K562 (cell line): Measurements from ENCODE around the gene CFAP54. TPM values are rescaled to one million over a fixed set of nuclear protein-coding genes. Genes with fewer than 3 reads are reported as not detected.

Experiments
- ATAC-seq: fragments of 200-7000 bp; cut with Tn5 transposase; 3 replicates; pipeline ENCODE4 v1.9.1; 2020; ENCODE audit warnings: moderate library complexity
- BruUV-seq: library from RNA; stranded (reverse); fragments of 400-500 nt; replicated peaks from 2 replicates; lab custom pipeline; 2021; lab: Mats Ljungman, UMichigan
- CTCF ChIA-PET: fragments of 300-600 bp; formaldehyde crosslinking; extraction: SDS; loops from one replicate; lab custom pipeline; 2021; ENCODE audit warnings: low intra/inter-chr PET ratio; lab: Yijun Ruan, JAX
- POLR2A ChIA-PET: fragments of 300-600, 350-650 bp; sonication (Branson Sonifier 250); formaldehyde crosslinking; extraction: SDS; loops from one replicate; lab custom pipeline; 2021; ENCODE audit warnings: antibody characterized with exemption, inconsistent platforms; lab: Yijun Ruan, JAX
- DNase-seq, 4 experiments: peaks; one replicate each; pipeline versions ENCODE4 v3.0.0 to v3.0.0-alpha.2; 2011 to 2018; ENCODE audit warnings: low spot score in 3 of 4, mixed read lengths in 3 of 4; ENCODE audit errors: extremely low read depth in 1 of 4
- FAIRE-seq: peaks from 2 replicates; lab custom pipeline; 2011; peaks lifted over from hg19 to GRCh38; lab: Jason Lieb, UNC
- H2AFZ ChIP-seq: 2 replicates; pipeline ENCODE4 v1.6.0; 2011; ENCODE audit warnings: low read depth, low read length, control low read depth, inconsistent platforms
- H3K27ac ChIP-seq: fragments of 200-600 bp; 3 replicates; pipeline ENCODE4 v1.8.0; 2011; ENCODE audit warnings: low read depth, mild to moderate bottlenecking, control low read depth, inconsistent platforms, low read length, moderate library complexity, mixed read lengths; ENCODE audit errors: extremely low read depth
- H3K27me3 ChIP-seq, 2 experiments: fragments of 300-600 bp in 1 of 2; 2 replicates in 1 of 2; 3 replicates in 1 of 2; pipeline versions ENCODE4 v1.6.0 to v1.8.0; 2011; ENCODE audit warnings: inconsistent platforms in 2 of 2, low read length in 2 of 2, mild to moderate bottlenecking in 1 of 2, mixed read lengths in 1 of 2, moderate library complexity in 1 of 2; ENCODE audit not compliant: control insufficient read depth in 2 of 2, insufficient read depth in 2 of 2
- H3K36me3 ChIP-seq: fragments of 300-600 bp; 3 replicates; pipeline ENCODE4 v1.8.0; 2011; ENCODE audit warnings: mild to moderate bottlenecking, low read length, inconsistent platforms; ENCODE audit not compliant: control insufficient read depth, insufficient read depth
- H3K4me1 ChIP-seq, 2 experiments: fragments of 200-600 bp in 1 of 2; replicated peaks in 1 of 2; 2 replicates in 1 of 2; 3 replicates in 1 of 2; pipeline versions ENCODE4 v1.5.1 to v1.8.0; 2011; ENCODE audit warnings: inconsistent platforms in 2 of 2, low read length in 2 of 2, mild to moderate bottlenecking in 1 of 2, mixed read lengths in 1 of 2, moderate library complexity in 1 of 2; ENCODE audit not compliant: control insufficient read depth in 2 of 2, insufficient read depth in 2 of 2
- H3K4me2 ChIP-seq: 2 replicates; pipeline ENCODE4 v1.6.1; 2011; ENCODE audit warnings: low read length, control low read depth, inconsistent platforms, mixed read lengths; ENCODE audit not compliant: insufficient read depth
- H3K4me3 ChIP-seq: fragments of 200-600 bp; sonication (generic), shearing (Covaris generic); 2 replicates; pipeline ENCODE4 v1.5.1; 2016; ENCODE audit warnings: control low read depth, inconsistent platforms
- H3K79me2 ChIP-seq: fragments of 200-600 bp; 3 replicates; pipeline ENCODE4 v1.8.0; 2011; ENCODE audit warnings: low read length, inconsistent platforms; ENCODE audit not compliant: control insufficient read depth, insufficient read depth
- H3K9ac ChIP-seq, 2 experiments: 2 replicates each; pipeline versions ENCODE4 v1.6.0 to v1.6.1; 2011; ENCODE audit warnings: low read depth in 2 of 2, low read length in 2 of 2, control low read depth in 1 of 2, inconsistent platforms in 1 of 2, mild to moderate bottlenecking in 1 of 2, mixed read lengths in 1 of 2; ENCODE audit not compliant: insufficient read depth in 1 of 2
- H3K9me1 ChIP-seq: one replicate; pipeline ENCODE4 v1.6.0; 2011; ENCODE audit warnings: inconsistent platforms, mild to moderate bottlenecking, low read length, moderate library complexity; ENCODE audit not compliant: control insufficient read depth, insufficient read depth
- H3K9me3 ChIP-seq: replicated peaks from 2 replicates; pipeline ENCODE4 v1.5.1; 2011; ENCODE audit warnings: low read depth, low read length, inconsistent platforms; ENCODE audit not compliant: control insufficient read depth, insufficient read depth
- H4K20me1 ChIP-seq: replicated peaks from 2 replicates; pipeline ENCODE4 v1.6.1; 2011; ENCODE audit warnings: low read length, inconsistent platforms, mixed read lengths; ENCODE audit not compliant: control insufficient read depth, insufficient read depth
- CHD2 ChIP-seq: IDR thresholded peaks from 2 replicates; pipeline ENCODE4 v1.6.1; 2011; ENCODE audit warnings: low read depth, low read length
- NCOA6 ChIP-seq: fragments of 450-650 bp; IDR thresholded peaks from 2 replicates; pipeline ENCODE4 v1.6.1; 2017; ENCODE audit warnings: mild to moderate bottlenecking
- NR2C2 ChIP-seq, 2 experiments: fragments of 200-800 bp in 1 of 2; sonication (Bioruptor generic) in 1 of 2; sonication (generic) in 1 of 2; formaldehyde crosslinking in 1 of 2; IDR thresholded peaks; 2 replicates each; pipeline versions ENCODE4 v1.6.1 to v1.8.0; 2016 to 2022; ENCODE audit warnings: mild to moderate bottlenecking in 1 of 2, missing compliant biosample characterization in 1 of 2, missing genetic modification characterization in 1 of 2, missing genetic modification reagents in 1 of 2
- ZNF592 ChIP-seq: fragments of 450-650 bp; IDR thresholded peaks from 2 replicates; pipeline ENCODE4 v1.6.1; 2017; ENCODE audit warnings: antibody characterized with exemption, mild to moderate bottlenecking
- WGBS: fragments of 100-300 bp; shearing (Covaris generic); methylation state at CpG from one replicate; pipeline ENCODE4 v1.1.6; 2016; ENCODE audit warnings: low coverage, mixed read lengths; ENCODE audit not compliant: insufficient coverage; ENCODE audit errors: missing lambda C conversion rate; 5-methylcytosine and 5-hydroxymethylcytosine counted together
- in situ Hi-C: fragments of 300-500 bp; cut with MboI; formaldehyde crosslinking; loops from 4 replicates; pipeline ENCODE4 v1.15.0; 2018; ENCODE audit warnings: inconsistent platforms, mixed read lengths
- intact Hi-C: fragments of 100-400 bp; cut with micrococcal nuclease; formaldehyde crosslinking; loops from 2 replicates; pipeline ENCODE4 v1.14.2; 2022
- polyA plus RNA-seq, 8 experiments: library from polyadenylated mRNA; depleted of rRNA in 4 of 8; stranded (reverse) in 5 of 8; unstranded in 3 of 8; fragments of >200 nt; fragmentation: Nextera tagmentation in 2 of 8; fragmentation: Illumina TruSeq in 1 of 8; extraction: Ambion mirVana in 2 of 8; extraction: Trizol in 1 of 8; gene quantifications; 2 replicates each; pipeline versions ENCODE4 v1.2.1 to v1.2.3, GENCODE V29; 2011 to 2014; ENCODE audit warnings: inconsistent platforms in 1 of 8, missing spikeins in 1 of 8
- total RNA-seq, 7 experiments: library from RNA; depleted of rRNA in 6 of 7; stranded (reverse); fragments of >200 nt in 6 of 7; fragmentation: Illumina TruSeq in 2 of 7; extraction: Trizol in 2 of 7; gene quantifications; 2 replicates each; pipeline versions ENCODE4 v1.2.1 to v1.2.3, GENCODE V29; 2011 to 2021; ENCODE audit warnings: low replicate concordance in 1 of 7

The CFAP54 gene
- total and polyA plus RNA-seq, 9 of the 15 experiments (the other 6 are each of a cell fraction or from before 2014, with no cell fraction given) = 0.03 to 0.23 (median 0.10) TPM; not detected in 3

- H3K9ac ChIP-seq = peak overlapping the region; percentile 86 to 92
- no peaks in the 10 kb centered on the region for H3K27me3 ChIP-seq
- H3K4me1 ChIP-seq = peaks cover 8 to 9% of the 10 kb centered on the region in 2 experiments; a peak in 4 of 5 replicates
- in situ Hi-C loops = no loop called here
- DNase-seq (peak; percentile 19 to 47 (median 28)), FAIRE-seq (peak; percentile 78), ATAC-seq (peak; percentile 70)
- no peaks in the 10 kb centered on the region for H4K20me1 ChIP-seq
- no peaks in the 10 kb centered on the region for H3K9me1 ChIP-seq
- 1% methylated on average over 23 of the region's 23 CpGs for WGBS
- peak overlapping the region; percentile 85 for H3K27ac ChIP-seq
- intact Hi-C loops = loop anchor here (10.0 kb wide), 1 partner anchor 1597 kb away; no protein-coding TSS in a partner anchor
- CTCF ChIA-PET = no interaction called here
- POLR2A ChIA-PET = interaction anchor here (0.7 to 1.5 kb wide), 3 partner anchors 9 to 14 kb away, joined by 3 to 4 read pairs (median 4); no protein-coding TSS in a partner anchor
- H3K4me2 ChIP-seq = peak overlapping the region; percentile 92
- H3K79me2 ChIP-seq = peaks cover 38% of the 10 kb centered on the region
- H3K4me3 ChIP-seq = peak overlapping the region; percentile 68
- H2AFZ ChIP-seq = peak overlapping the region; percentile 94
- H3K36me3 ChIP-seq = peaks cover 7% of the 10 kb centered on the region; the same call in 2 of the 3 replicates
- no peaks in the 10 kb centered on the region for H3K9me3 ChIP-seq
- BruUV-seq = TSS peak; percentile 66
- TF ChIP-seq CHD2 (no peak), NR2C2 (CRISPR knock-in tag; IDR thresholded peaks at IDR 0.05) (no peak), NR2C2 (tag; IDR thresholded peaks at IDR 0.05) (peak; percentile 15; the same call in 1 of the 2 replicates), NCOA6 (0 out of 2 replicates have a peak, but pooled peaks have one; percentile 7), ZNF592 (peak; percentile 26; the same call in 1 of the 2 replicates)
Measured at GRCh38 chr12:96907671-96908422, 418.5 kb downstream of the CFAP54 start.
